K562 (cell line): ENCODE data around the gene TLE6. TPM values are rescaled to one million over a fixed set of nuclear protein-coding genes. Genes with fewer than 3 reads are reported as not detected.

Source experiments
- AFF1 ChIP-seq, 2 experiments: fragments of 450-650 bp; IDR thresholded peaks; 2 replicates each; pipeline ENCODE4 v1.6.1; 2018; ENCODE audit warnings: mild to moderate bottlenecking in 2 of 2, low read depth in 1 of 2; ENCODE audit not compliant: partially characterized antibody in 2 of 2
- ARHGAP35 ChIP-seq: fragments of 450-650 bp; IDR thresholded peaks from 2 replicates; pipeline ENCODE4 v1.6.1; 2018; ENCODE audit not compliant: partially characterized antibody
- BHLHE40 ChIP-seq: IDR thresholded peaks from 2 replicates; pipeline ENCODE4 v1.6.1; 2011; ENCODE audit warnings: low read length, improper control_type of control experiment
- BMI1 ChIP-seq: fragments of 150-350 bp; IDR thresholded peaks from 2 replicates; pipeline ENCODE4 v1.6.1; 2014; ENCODE audit warnings: low read length
- CC2D1A ChIP-seq: fragments of 450-650 bp; IDR thresholded peaks from 2 replicates; pipeline ENCODE4 v1.6.1; 2017; ENCODE audit warnings: mild to moderate bottlenecking
- DACH1 ChIP-seq: fragments of 450-650 bp; IDR thresholded peaks from 2 replicates; pipeline ENCODE4 v1.6.1; 2018; ENCODE audit not compliant: partially characterized antibody
- E2F3 ChIP-seq: fragments of 250-450 bp; sonication (Bioruptor Pico); IDR thresholded peaks from 2 replicates; pipeline ENCODE4 v1.4.0; 2020; ENCODE audit warnings: mild to moderate bottlenecking
- HDGF ChIP-seq: fragments of 450-650 bp; IDR thresholded peaks from 2 replicates; pipeline ENCODE4 v1.6.1; 2016
- NBN ChIP-seq: fragments of 450-650 bp; IDR thresholded peaks from 2 replicates; pipeline ENCODE4 v1.6.1; 2016; ENCODE audit warnings: low read depth, mild to moderate bottlenecking
- RCOR1 ChIP-seq, 2 experiments: IDR thresholded peaks; 2 replicates each; pipeline ENCODE4 v1.6.1; 2012; ENCODE audit warnings: low read depth in 2 of 2, low read length in 2 of 2, borderline replicate concordance in 1 of 2, improper control_type of control experiment in 1 of 2
- ZNF197 ChIP-seq: fragments of 200-800 bp; sonication (Bioruptor generic); IDR thresholded peaks from 2 replicates; pipeline ENCODE4 v1.6.1; 2016; ENCODE audit warnings: low read depth, missing genetic modification characterization, missing compliant biosample characterization
- ZNF232 ChIP-seq: sonication (generic); formaldehyde crosslinking; IDR thresholded peaks from 2 replicates; pipeline ENCODE4 v1.8.0; 2022; ENCODE audit warnings: mild to moderate bottlenecking, missing genetic modification reagents
- ZNF347 ChIP-seq: fragments of 450-650 bp; formaldehyde crosslinking; IDR thresholded peaks from 2 replicates; pipeline ENCODE4 v1.4.0; 2020; ENCODE audit warnings: low read depth, mild to moderate bottlenecking, moderate library complexity
- polyA plus RNA-seq, 8 experiments: library from polyadenylated mRNA; depleted of rRNA in 4 of 8; stranded (reverse) in 5 of 8; unstranded in 3 of 8; fragments of >200 nt; fragmentation: Nextera tagmentation in 2 of 8; fragmentation: Illumina TruSeq in 1 of 8; extraction: Ambion mirVana in 2 of 8; extraction: Trizol in 1 of 8; gene quantifications; 2 replicates each; pipeline versions ENCODE4 v1.2.1 to v1.2.3, GENCODE V29; 2011 to 2014; ENCODE audit warnings: inconsistent platforms in 1 of 8, missing spikeins in 1 of 8
- total RNA-seq, 7 experiments: library from RNA; depleted of rRNA in 6 of 7; stranded (reverse); fragments of >200 nt in 6 of 7; fragmentation: Illumina TruSeq in 2 of 7; extraction: Trizol in 2 of 7; gene quantifications; 2 replicates each; pipeline versions ENCODE4 v1.2.1 to v1.2.3, GENCODE V29; 2011 to 2021; ENCODE audit warnings: low replicate concordance in 1 of 7
- TF ChIP-seq, protein P1 (sequence below): fragments of 450-650 bp; IDR thresholded peaks from 2 replicates; pipeline ENCODE4 v1.6.1; 2017; ENCODE audit warnings: antibody characterized with exemption, mild to moderate bottlenecking
- TF ChIP-seq, protein P2 (sequence below): fragments of 250-450 bp; sonication (Bioruptor Pico); IDR thresholded peaks from 2 replicates; pipeline ENCODE4 v1.5.0; 2022; ENCODE audit warnings: mild to moderate bottlenecking
- TF ChIP-seq, protein P3 (sequence below): fragments of 450-650 bp; formaldehyde crosslinking; IDR thresholded peaks from 2 replicates; pipeline ENCODE4 v1.4.0; 2022; ENCODE audit warnings: missing genetic modification characterization

Gene TLE6
- total and polyA plus RNA-seq, 9 of the 15 experiments (the other 6 are each of a cell fraction or from before 2014, with no cell fraction given): 1.1 to 6.1 (median 2.5) TPM

GRCh38 chr19:3039125-3039524, 61.8 kb downstream of the TLE6 start (continued):
- TF ChIP-seq, protein P1, sequence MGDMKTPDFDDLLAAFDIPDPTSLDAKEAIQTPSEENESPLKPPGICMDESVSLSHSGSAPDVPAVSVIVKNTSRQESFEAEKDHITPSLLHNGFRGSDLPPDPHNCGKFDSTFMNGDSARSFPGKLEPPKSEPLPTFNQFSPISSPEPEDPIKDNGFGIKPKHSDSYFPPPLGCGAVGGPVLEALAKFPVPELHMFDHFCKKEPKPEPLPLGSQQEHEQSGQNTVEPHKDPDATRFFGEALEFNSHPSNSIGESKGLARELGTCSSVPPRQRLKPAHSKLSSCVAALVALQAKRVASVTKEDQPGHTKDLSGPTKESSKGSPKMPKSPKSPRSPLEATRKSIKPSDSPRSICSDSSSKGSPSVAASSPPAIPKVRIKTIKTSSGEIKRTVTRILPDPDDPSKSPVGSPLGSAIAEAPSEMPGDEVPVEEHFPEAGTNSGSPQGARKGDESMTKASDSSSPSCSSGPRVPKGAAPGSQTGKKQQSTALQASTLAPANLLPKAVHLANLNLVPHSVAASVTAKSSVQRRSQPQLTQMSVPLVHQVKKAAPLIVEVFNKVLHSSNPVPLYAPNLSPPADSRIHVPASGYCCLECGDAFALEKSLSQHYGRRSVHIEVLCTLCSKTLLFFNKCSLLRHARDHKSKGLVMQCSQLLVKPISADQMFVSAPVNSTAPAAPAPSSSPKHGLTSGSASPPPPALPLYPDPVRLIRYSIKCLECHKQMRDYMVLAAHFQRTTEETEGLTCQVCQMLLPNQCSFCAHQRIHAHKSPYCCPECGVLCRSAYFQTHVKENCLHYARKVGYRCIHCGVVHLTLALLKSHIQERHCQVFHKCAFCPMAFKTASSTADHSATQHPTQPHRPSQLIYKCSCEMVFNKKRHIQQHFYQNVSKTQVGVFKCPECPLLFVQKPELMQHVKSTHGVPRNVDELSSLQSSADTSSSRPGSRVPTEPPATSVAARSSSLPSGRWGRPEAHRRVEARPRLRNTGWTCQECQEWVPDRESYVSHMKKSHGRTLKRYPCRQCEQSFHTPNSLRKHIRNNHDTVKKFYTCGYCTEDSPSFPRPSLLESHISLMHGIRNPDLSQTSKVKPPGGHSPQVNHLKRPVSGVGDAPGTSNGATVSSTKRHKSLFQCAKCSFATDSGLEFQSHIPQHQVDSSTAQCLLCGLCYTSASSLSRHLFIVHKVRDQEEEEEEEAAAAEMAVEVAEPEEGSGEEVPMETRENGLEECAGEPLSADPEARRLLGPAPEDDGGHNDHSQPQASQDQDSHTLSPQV: no peak
- TF ChIP-seq CC2D1A (peak; percentile 50; the same call in 1 of the 2 replicates), ZNF197 (CRISPR knock-in tag) (no peak), E2F3 (no peak), BHLHE40 (no peak), ZNF232 (no peak), HDGF (peak; percentile 86; the same call in 1 of the 2 replicates), BMI1 (no peak), DACH1 (no peak), NBN (peak; percentile 36; the same call in 1 of the 2 replicates), RCOR1 (IDR thresholded peaks at IDR 0.05; ENCODE audit: borderline replicate concordance in 1 of 2, low read depth in 2 of 2, low read length in 2 of 2) (peak; percentile 37 to 84; a peak in 3 of 4 replicates), ARHGAP35 (peak; percentile 43), ZNF347 (no peak), AFF1 (IDR thresholded peaks at IDR 0.05; ENCODE audit: low read depth in 1 of 2, partially characterized antibody in 2 of 2) (no peak)
- TF ChIP-seq, protein P2, sequence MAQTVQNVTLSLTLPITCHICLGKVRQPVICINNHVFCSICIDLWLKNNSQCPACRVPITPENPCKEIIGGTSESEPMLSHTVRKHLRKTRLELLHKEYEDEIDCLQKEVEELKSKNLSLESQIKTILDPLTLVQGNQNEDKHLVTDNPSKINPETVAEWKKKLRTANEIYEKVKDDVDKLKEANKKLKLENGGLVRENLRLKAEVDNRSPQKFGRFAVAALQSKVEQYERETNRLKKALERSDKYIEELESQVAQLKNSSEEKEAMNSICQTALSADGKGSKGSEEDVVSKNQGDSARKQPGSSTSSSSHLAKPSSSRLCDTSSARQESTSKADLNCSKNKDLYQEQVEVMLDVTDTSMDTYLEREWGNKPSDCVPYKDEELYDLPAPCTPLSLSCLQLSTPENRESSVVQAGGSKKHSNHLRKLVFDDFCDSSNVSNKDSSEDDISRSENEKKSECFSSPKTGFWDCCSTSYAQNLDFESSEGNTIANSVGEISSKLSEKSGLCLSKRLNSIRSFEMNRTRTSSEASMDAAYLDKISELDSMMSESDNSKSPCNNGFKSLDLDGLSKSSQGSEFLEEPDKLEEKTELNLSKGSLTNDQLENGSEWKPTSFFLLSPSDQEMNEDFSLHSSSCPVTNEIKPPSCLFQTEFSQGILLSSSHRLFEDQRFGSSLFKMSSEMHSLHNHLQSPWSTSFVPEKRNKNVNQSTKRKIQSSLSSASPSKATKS (CRISPR knock-in tag): no peak
- TF ChIP-seq, protein P3, sequence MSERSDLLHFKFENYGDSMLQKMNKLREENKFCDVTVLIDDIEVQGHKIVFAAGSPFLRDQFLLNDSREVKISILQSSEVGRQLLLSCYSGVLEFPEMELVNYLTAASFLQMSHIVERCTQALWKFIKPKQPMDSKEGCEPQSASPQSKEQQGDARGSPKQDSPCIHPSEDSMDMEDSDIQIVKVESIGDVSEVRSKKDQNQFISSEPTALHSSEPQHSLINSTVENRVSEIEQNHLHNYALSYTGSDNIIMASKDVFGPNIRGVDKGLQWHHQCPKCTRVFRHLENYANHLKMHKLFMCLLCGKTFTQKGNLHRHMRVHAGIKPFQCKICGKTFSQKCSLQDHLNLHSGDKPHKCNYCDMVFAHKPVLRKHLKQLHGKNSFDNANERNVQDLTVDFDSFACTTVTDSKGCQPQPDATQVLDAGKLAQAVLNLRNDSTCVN (CRISPR knock-in tag): no peak
